Heart left ventricle (tissue), 13 donors: ENCODE measurements around the gene CCSER1.

ENCODE experiments used
- POLR2A ChIP-seq, 2 donors: fragments of 450-650 bp; IDR thresholded peaks; one replicate each; pipeline ENCODE4 v1.6.1; 2017; ENCODE audit warnings: antibody characterized with exemption in 2 of 2, mild to moderate bottlenecking in 2 of 2, moderate library complexity in 2 of 2
- TF ChIP-seq, protein P1 (sequence below), 12 donors: fragments of 200-600 bp; sonication (generic) in 4 of 12; IDR thresholded peaks; one replicate each; pipeline versions ENCODE4 v1.5.0 to v1.8.0; 2018 to 2022; ENCODE audit warnings: antibody characterized with exemption in 12 of 12, mild to moderate bottlenecking in 5 of 12
- donor health status: ischemic (EF 13 %, LVEDD 7.1; RV severe dilation, severe dysfunction).
- donor health status: DM: no; HTN: yes; CAD: no.
- donor health status: DM: no; HTN: no; CAD: no.
- donor health status: ischemic (EF 25% LVEDD 6.9; RV normal size, moderate dysfunction).
- donor health status: ischemic (EF 25% LVEDD 5.7; RV mildly dilated, moderate dysfunction).
- donor health status: ischemic (EF 35%, LVEDD 5.7; RV mildly dilated, moderate dysfunction).
- donor health status: nonischemic (EF 11% LVEDD 7.7; RV severe dilation, severe dysfunction).
- donor health status: DM: yes; HTN: yes; CAD: no.
- donor health status: PGD.
- donor health status: ischemic (EF 29% LVEDD 5.4; RV normal size, mild dysfunction).
- donor health status: nonischemic (EF 23%, LVEDD 6.1; RV moderate dilation, normal function).

DNA sequence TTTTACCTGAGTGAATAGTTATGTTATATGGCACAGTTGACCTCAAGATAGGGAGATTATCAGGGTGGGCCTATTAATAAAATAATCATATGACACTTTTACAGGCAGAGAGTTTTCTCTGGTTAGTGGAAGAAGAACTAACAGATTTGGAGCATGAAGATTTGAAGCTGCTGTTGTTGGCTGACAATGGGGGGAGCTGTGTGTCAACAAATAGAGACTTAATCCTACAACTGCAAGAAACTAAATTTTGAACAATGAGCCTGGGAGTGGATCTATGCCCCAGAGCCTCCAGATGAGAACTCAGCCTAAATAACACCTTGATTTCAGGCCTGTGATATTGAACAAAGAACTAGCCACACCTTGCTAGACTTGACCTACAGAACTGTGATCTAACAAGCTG is 7.2 kb upstream of the CCSER1 start:
- TF ChIP-seq, protein P1, sequence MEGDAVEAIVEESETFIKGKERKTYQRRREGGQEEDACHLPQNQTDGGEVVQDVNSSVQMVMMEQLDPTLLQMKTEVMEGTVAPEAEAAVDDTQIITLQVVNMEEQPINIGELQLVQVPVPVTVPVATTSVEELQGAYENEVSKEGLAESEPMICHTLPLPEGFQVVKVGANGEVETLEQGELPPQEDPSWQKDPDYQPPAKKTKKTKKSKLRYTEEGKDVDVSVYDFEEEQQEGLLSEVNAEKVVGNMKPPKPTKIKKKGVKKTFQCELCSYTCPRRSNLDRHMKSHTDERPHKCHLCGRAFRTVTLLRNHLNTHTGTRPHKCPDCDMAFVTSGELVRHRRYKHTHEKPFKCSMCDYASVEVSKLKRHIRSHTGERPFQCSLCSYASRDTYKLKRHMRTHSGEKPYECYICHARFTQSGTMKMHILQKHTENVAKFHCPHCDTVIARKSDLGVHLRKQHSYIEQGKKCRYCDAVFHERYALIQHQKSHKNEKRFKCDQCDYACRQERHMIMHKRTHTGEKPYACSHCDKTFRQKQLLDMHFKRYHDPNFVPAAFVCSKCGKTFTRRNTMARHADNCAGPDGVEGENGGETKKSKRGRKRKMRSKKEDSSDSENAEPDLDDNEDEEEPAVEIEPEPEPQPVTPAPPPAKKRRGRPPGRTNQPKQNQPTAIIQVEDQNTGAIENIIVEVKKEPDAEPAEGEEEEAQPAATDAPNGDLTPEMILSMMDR (IDR thresholded peaks at IDR 0.05) = peak in 10 of 12 donors; percentile 18 to 50 (median 40)
- no peak for TF ChIP-seq POLR2A (IDR thresholded peaks at IDR 0.05)
